Erythroblast (primary cell): ENCODE measurements around the gene CERS6.

Source experiments
- GATA1 ChIP-seq: IDR thresholded peaks from 2 replicates; pipeline ENCODE4 v1.6.1; 2011; ENCODE audit warnings: low read depth, mild to moderate bottlenecking, control low read depth, low read length, moderate library complexity
- POLR2A ChIP-seq: IDR thresholded peaks from 2 replicates; pipeline ENCODE4 v1.6.1; 2011; ENCODE audit warnings: mild to moderate bottlenecking, low read length

- TF ChIP-seq POLR2A (no peak), GATA1 (no peak)
Measured at GRCh38 chr2:168816369-168816768, 360.3 kb downstream of the CERS6 start.
